Activated T-cell treated with anti-CD3 and anti-CD28 coated beads, Interleukin-2, amount 50 U/mL, for 24 hours (primary cell): ENCODE measurements around the gene NPNT.

Source experiments
- DNase-seq: peaks from one replicate; pipeline ENCODE4 v3.0.0-alpha.2; 2020
- H3K27ac Mint-ChIP-seq: 2 replicates; pipeline ENCODE4 v1.8.0; 2020; ENCODE audit warnings: mild to moderate bottlenecking, mixed read lengths
- H3K27me3 Mint-ChIP-seq: 2 replicates; pipeline ENCODE4 v1.8.0; 2020; ENCODE audit warnings: mixed read lengths
- H3K36me3 Mint-ChIP-seq: 2 replicates; pipeline ENCODE4 v1.8.0; 2020; ENCODE audit warnings: low read depth, mixed read lengths
- H3K4me1 Mint-ChIP-seq: 2 replicates; pipeline ENCODE4 v1.8.0; 2020; ENCODE audit warnings: low read depth, mixed read lengths
- H3K4me3 Mint-ChIP-seq: 2 replicates; pipeline ENCODE4 v1.8.0; 2020; ENCODE audit warnings: mild to moderate bottlenecking, moderate library complexity, mixed read lengths
- H3K9me3 Mint-ChIP-seq: 2 replicates; pipeline ENCODE4 v1.8.0; 2020; ENCODE audit warnings: mixed read lengths

Gene NPNT

GRCh38 chr4:105970371-105970770, 75.1 kb downstream of the NPNT start:
- Mint-ChIP-seq H3K27ac (no peak overlapping the region), H3K36me3 (no peaks in the 10 kb centered on the region), H3K4me3 (no peak overlapping the region), H3K27me3 (peaks cover 5% of the 10 kb centered on the region), H3K9me3 (no peaks in the 10 kb centered on the region), H3K4me1 (no peaks in the 10 kb centered on the region)
- DNase-seq, result no peak

- Mint-ChIP-seq H3K9me3 (no peaks in the 10 kb centered on the region), H3K27me3 (peaks cover 5% of the 10 kb centered on the region), H3K4me3 (no peak overlapping the region), H3K4me1 (no peaks in the 10 kb centered on the region), H3K36me3 (no peaks in the 10 kb centered on the region), H3K27ac (no peak overlapping the region)
- no peak for DNase-seq
Observed at GRCh38 chr4:105971036-105971435, 75.8 kb downstream of the NPNT start.

- Mint-ChIP-seq H3K36me3 (no peaks in the 10 kb centered on the region), H3K27me3 (peaks cover 5% of the 10 kb centered on the region), H3K27ac (no peak overlapping the region), H3K4me1 (no peaks in the 10 kb centered on the region), H3K9me3 (no peaks in the 10 kb centered on the region), H3K4me3 (no peak overlapping the region)
- DNase-seq, result no peak
Observed at GRCh38 chr4:105972946-105973621, 77.8 kb downstream of the NPNT start.

GRCh38 chr4:105976915-105977314, 81.6 kb downstream of the NPNT start:
- DNase-seq, result no peak
- Mint-ChIP-seq H3K4me1 (no peaks in the 10 kb centered on the region), H3K27me3 (peaks cover 2% of the 10 kb centered on the region), H3K9me3 (no peaks in the 10 kb centered on the region), H3K36me3 (no peaks in the 10 kb centered on the region), H3K27ac (no peak overlapping the region), H3K4me3 (no peak overlapping the region)

DNA sequence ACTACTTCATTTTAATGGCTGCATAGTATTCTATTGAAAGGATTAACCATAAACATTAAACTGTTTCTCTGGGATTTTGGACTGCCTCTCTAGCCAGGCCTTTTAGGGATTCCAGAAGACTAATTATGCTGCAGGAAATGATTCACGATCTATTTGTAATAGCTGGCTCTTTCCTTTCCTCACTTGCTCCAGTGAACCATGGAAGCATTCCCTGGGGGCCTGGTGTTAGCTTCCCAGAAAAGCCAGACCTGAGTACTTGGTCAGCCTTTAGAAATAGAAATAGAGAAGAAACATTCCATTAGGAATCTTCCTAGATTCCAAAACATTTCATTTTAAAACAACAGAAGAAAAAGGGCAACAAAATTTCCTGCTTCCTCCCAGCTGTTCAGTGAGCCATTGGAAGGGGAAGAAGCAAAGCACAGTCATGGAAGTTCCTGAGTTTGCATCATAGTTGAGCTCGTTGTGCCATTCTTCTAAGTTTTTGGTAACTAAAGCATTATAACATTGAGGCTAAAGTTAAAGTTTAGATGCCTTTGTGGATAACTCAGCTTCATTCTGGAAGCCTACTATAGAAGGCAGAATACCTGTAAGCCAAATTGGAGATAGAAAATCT, 83.5 kb downstream of the NPNT start:
- H3K9me3 Mint-ChIP-seq, result no peaks in the 10 kb centered on the region
- no peak overlapping the region for H3K27ac Mint-ChIP-seq
- DNase-seq, result no peak
- H3K4me3 Mint-ChIP-seq, result no peak overlapping the region
- H3K27me3 Mint-ChIP-seq, result no peaks in the 10 kb centered on the region
- H3K36me3 Mint-ChIP-seq, result no peaks in the 10 kb centered on the region
- no peaks in the 10 kb centered on the region for H3K4me1 Mint-ChIP-seq

GRCh38 chr4:105979506-105979905, 84.2 kb downstream of the NPNT start:
- Mint-ChIP-seq H3K9me3 (no peaks in the 10 kb centered on the region), H3K4me1 (no peaks in the 10 kb centered on the region), H3K27ac (no peak overlapping the region), H3K36me3 (no peaks in the 10 kb centered on the region), H3K4me3 (no peak overlapping the region), H3K27me3 (no peaks in the 10 kb centered on the region)
- no peak for DNase-seq

GRCh38 chr4:105988671-105989070, 93.4 kb downstream of the NPNT start:
- peaks cover 5% of the 10 kb centered on the region for H3K9me3 Mint-ChIP-seq
- H3K27me3 Mint-ChIP-seq, result no peaks in the 10 kb centered on the region
- no peak overlapping the region for H3K4me3 Mint-ChIP-seq
- no peaks in the 10 kb centered on the region for H3K36me3 Mint-ChIP-seq
- H3K4me1 Mint-ChIP-seq, result no peaks in the 10 kb centered on the region
- DNase-seq, result no peak
- no peak overlapping the region for H3K27ac Mint-ChIP-seq

DNA sequence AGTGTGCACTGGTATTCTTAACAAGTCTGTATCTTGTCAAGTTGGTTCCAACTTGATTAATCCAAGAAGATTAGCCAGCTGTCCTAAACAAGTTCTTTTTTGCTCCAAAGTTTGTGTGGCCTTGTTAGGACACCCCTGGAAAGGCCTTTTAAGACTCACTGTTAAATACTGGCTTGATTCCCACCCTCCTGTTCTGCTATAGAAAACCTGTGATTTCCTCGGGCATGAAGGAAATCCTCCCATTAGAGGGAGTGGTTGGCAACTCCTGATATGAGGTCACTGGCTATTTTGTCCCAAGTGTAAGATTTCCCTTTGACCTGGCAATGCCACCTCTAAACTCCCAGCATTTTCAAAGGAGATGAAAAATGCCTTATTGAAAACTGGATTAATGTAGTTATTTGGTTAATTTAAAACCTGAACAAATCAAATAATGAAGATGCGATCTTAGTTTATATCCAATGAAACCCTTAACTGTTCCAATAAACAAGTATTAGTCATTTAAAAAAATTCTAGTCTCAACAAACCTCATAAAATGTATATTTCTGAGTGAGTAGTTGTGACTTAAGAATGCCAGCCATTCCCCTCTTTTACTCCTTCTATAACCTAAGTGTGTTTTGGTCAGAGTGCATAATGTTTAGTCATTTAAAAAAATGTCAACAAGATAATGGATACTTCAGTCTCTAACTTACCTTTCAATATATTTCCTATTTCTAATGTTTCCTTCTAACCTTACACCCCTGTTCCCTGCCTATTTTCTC, 94.4 kb downstream of the NPNT start:
- Mint-ChIP-seq H3K27me3 (no peaks in the 10 kb centered on the region), H3K9me3 (peaks cover 5% of the 10 kb centered on the region), H3K36me3 (no peaks in the 10 kb centered on the region), H3K27ac (no peak overlapping the region), H3K4me1 (no peaks in the 10 kb centered on the region), H3K4me3 (no peak overlapping the region)
- no peak for DNase-seq

DNA sequence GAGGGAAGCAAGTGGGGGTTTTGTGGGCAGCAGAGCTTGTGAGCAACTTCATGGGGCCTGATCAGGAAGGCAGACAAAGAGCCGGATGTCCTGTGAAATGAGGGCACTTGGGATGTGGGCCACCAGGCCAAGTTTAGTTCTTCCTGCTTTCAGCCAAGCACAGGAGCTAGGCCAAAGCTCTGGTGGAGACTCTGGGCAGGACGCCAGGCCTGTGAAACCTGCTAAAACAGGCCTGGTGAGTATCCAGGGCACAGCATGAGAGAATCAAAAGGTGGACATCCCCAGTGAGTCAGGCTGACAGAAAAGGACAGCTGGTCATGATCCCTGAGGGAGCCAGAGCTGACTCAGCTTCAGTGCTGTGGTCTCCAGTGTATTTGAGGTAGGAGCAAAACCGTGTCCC, 95.7 kb downstream of the NPNT start:
- Mint-ChIP-seq H3K4me1 (no peaks in the 10 kb centered on the region), H3K9me3 (peaks cover 5% of the 10 kb centered on the region), H3K27ac (no peak overlapping the region), H3K27me3 (no peaks in the 10 kb centered on the region), H3K4me3 (no peak overlapping the region), H3K36me3 (no peaks in the 10 kb centered on the region)
- DNase-seq, result no peak

DNA sequence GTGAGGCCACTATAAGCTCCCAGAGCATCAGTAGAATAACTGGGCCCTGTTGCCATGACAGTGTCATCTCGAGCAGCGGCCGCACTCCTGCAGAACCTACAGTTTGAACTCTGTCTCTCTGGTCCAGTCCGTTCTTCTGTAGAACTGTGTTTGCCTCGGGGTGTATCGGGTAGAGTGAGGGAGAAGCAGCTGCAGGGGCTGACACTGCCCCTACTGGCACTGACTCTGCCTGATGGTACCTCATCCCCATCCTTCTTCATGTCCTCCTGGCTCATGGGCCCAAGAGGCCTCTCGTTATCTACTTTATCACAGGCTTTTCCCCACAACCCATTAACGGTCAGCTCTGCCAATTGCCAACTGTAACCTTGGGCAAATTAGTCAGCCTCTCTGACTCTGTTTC, 96.5 kb downstream of the NPNT start:
- DNase-seq, result no peak
- no peaks in the 10 kb centered on the region for H3K36me3 Mint-ChIP-seq
- no peak overlapping the region for H3K27ac Mint-ChIP-seq
- H3K27me3 Mint-ChIP-seq, result no peaks in the 10 kb centered on the region
- no peak overlapping the region for H3K4me3 Mint-ChIP-seq
- H3K4me1 Mint-ChIP-seq, result no peaks in the 10 kb centered on the region
- peaks cover 5% of the 10 kb centered on the region for H3K9me3 Mint-ChIP-seq

DNA sequence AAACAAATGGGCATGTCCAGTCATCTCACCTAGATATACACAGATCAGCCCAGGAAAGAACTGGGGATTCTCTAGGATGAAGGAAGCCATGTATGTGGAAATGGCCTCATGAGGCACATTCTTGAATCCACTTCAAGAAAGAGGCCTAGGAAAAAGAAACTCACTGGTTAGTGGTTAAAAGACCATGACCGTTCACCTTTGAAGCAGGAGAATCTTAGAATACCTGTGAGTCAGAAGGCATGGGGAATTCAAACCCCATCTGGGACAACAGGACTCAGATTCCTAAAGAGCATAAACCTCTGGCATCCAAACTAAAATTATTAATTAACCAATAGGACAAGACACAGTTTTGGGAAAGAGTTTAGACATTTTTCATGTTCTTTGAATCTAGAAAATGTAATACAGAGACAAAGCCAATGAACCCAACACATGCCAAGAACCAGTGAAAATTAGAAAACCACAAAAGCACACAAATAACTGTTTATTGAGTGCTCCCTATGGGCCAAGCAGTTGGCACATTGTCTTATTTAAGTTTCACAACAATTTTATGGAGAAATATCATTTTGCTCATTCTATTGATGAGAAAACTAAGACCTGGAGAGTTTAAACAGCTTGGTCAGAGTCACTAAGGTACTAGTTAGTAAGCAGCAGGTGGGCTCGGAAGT, 97.5 kb downstream of the NPNT start:
- no peak for DNase-seq
- peaks cover 5% of the 10 kb centered on the region for H3K9me3 Mint-ChIP-seq
- H3K27me3 Mint-ChIP-seq, result no peaks in the 10 kb centered on the region
- H3K4me1 Mint-ChIP-seq, result no peaks in the 10 kb centered on the region
- no peaks in the 10 kb centered on the region for H3K36me3 Mint-ChIP-seq
- no peak overlapping the region for H3K4me3 Mint-ChIP-seq
- H3K27ac Mint-ChIP-seq, result no peak overlapping the region

- DNase-seq, result no peak
- Mint-ChIP-seq H3K4me1 (no peaks in the 10 kb centered on the region), H3K27ac (no peak overlapping the region), H3K9me3 (no peaks in the 10 kb centered on the region), H3K27me3 (no peaks in the 10 kb centered on the region), H3K4me3 (no peak overlapping the region), H3K36me3 (no peaks in the 10 kb centered on the region)
Observed at GRCh38 chr4:105994061-105994460, 98.8 kb downstream of the NPNT start.

- H3K36me3 Mint-ChIP-seq, result no peaks in the 10 kb centered on the region
- no peak for DNase-seq
- H3K9me3 Mint-ChIP-seq, result no peaks in the 10 kb centered on the region
- H3K27ac Mint-ChIP-seq, result no peak overlapping the region
- H3K4me1 Mint-ChIP-seq, result no peaks in the 10 kb centered on the region
- no peaks in the 10 kb centered on the region for H3K27me3 Mint-ChIP-seq
- no peak overlapping the region for H3K4me3 Mint-ChIP-seq
Observed at GRCh38 chr4:105994841-105995501, 99.7 kb downstream of the NPNT start.

- no peaks in the 10 kb centered on the region for H3K4me1 Mint-ChIP-seq
Observed at GRCh38 chr4:105996845-105997244, 101.6 kb downstream of the NPNT start.

More at GRCh38 chr4:105996845-105997244, 101.6 kb downstream of the NPNT start:
- H3K9me3 Mint-ChIP-seq, result no peaks in the 10 kb centered on the region
- DNase-seq, result no peak
- H3K27ac Mint-ChIP-seq, result no peak overlapping the region
- H3K27me3 Mint-ChIP-seq, result no peaks in the 10 kb centered on the region
- no peak overlapping the region for H3K4me3 Mint-ChIP-seq
- no peaks in the 10 kb centered on the region for H3K36me3 Mint-ChIP-seq
